T-helper 2 cell (primary cell): ENCODE results near the gene UBTF.

Source experiments
- DNase-seq, 5 experiments: peaks; one replicate each; pipeline versions ENCODE4 v3.0.0 to v3.0.0-alpha.2; 2012 to 2022
- total RNA-seq, 2 donors: gene quantifications; one replicate each; lab custom pipeline; 2026; lab: John Stamatoyannopoulos, UW

Gene UBTF
- 164 to 187 reads per million in 2 donors for total RNA-seq

GRCh38 chr17:44219616-44220212, at the start of gene UBTF:
UBTF (minus strand) TSS chr17:44219675; CDS start chr17:44218229, 1,446 bp downstream.
- DNase-seq = peak; percentile 46 to 89 (median 67)

- DNase-seq = no peak
Observed at GRCh38 chr17:44268709-44269534, 49.4 kb upstream of the UBTF start.

DNA sequence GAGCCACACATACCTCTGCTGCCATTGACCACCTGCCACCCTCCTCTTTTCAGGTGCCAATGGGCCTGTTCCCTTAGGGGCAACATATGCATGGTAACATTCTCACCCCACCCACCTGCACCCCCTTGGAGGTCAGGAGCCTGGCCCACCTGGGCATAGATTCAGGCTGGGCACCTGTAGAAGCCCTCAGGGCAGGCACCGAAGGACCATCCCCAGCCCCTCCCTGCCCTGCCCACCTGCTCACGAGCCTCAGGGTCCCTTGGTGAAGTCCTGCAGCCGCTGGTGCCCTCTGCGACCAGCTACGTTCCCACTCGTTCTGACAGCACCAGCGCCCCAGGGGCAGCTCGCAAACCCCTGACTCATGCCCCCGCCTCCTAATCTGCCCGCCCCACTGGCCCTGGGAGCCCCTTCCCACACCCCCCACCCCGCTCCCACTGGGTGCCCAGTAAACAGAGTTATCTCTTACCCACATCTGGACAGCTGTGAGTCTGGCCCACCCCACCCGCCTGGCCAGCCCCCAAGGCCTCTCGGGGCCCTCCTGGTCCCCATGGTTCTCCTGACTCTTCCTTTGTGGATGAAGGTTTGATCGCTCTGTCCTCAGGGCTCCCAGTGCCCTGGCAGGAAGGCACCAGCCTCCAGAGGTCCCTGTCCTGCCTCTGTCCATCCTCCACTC, 48.5 kb upstream of the UBTF start, which contains the start of gene SLC4A1:
Gene SLC4A1 (minus strand): TSS at position 318 of the 673 bp plus-strand sequence. CDS start 5,269 bp downstream, outside the sequence.
- DNase-seq = no peak

DNA sequence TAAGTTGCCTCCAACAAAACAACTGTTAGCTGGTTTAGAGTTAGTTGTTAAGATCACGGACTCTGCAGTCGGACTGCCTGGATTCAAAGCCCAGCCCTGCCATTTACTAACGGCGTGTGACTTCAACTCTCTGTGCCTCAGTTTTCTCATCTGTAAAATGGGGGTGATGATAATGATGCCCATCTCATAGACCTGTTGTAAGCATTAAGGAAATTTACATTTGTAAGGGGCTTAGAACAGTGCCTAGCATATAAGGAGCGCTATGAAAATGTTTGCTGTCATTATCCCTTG, 47.6 kb upstream of the UBTF start:
- no peak for DNase-seq

GRCh38 chr17:44266402-44267164, 47.1 kb upstream of the UBTF start:
- no peak for DNase-seq

DNA sequence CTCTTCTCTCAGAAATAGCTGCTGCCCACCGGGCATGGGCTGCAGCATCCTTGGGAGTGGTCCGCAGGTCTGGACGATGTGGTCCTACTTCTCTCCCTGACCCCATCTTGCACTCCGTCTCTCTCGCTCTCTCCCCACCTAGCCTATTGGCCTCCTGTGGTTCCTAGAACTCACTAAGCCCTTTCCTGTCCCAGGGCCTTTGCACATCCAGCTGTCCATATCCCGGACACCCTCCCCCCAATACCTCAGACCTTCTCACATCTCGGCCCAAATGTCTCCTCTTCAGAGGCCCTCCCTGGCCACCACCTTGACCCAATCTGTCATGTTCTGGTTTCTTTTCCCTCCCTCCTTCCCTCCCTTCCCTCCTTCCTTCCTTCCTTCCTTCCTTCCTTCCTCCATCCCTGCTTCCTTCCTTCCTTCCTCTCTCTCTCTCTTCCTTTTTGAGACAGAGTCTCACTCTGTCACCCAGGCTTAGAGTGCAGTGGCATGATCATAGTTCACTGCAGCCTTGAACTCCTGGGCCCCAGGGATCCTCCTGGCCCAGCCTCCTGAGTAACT, 43.9 kb upstream of the UBTF start:
- no peak for DNase-seq

DNA sequence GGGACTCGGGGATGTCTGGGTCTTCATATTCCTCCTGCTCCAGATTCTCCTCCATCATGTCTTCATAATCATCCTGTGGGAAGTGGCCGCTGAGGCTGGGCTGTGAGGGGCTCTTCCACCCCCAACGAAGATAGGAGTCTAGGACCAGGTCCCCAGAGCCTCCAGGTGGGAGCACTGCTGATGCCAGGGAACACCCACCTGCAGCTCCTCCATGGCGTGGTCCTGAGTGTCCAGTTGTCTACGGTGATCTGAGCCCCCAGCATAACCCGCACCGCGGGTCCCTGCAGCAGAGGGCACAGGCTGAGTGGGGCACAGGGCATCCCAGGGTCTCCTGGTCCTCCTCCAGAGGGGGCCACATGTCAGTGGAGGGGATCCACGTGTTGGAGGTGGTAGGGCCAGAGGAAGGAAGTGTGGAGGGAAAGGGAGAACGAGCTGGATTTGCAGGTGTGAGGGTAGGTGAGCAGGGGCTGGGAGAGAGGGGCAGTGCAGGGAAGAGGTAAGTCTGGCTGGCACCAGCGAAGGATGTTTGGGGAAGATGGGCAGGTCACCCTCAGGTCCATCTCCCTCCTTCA, 43.3 kb upstream of the UBTF start:
- DNase-seq = no peak

DNA sequence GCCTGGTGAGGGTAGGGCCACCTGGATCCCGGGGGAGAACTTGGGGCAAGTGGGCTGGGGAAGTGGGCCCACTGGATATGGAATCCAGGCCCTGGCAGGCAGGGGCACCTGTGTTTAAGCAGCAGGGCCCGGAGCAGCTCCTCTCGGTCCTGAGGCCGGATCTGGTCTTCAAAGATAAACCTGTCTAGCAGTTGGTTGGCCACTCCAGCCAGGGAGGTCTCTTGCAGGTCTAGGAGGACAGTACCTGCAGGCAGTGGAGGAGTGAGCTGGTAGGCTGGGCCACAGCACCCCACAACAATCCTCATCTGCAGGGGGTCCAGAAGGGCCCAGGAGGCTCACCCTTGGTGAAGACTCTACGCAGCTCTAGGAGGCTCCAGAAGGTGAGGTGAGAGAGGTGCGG, 40.8 kb upstream of the UBTF start:
- no peak for DNase-seq

GRCh38 chr17:44258811-44259351, 39.4 kb upstream of the UBTF start:
- DNase-seq = no peak

DNA sequence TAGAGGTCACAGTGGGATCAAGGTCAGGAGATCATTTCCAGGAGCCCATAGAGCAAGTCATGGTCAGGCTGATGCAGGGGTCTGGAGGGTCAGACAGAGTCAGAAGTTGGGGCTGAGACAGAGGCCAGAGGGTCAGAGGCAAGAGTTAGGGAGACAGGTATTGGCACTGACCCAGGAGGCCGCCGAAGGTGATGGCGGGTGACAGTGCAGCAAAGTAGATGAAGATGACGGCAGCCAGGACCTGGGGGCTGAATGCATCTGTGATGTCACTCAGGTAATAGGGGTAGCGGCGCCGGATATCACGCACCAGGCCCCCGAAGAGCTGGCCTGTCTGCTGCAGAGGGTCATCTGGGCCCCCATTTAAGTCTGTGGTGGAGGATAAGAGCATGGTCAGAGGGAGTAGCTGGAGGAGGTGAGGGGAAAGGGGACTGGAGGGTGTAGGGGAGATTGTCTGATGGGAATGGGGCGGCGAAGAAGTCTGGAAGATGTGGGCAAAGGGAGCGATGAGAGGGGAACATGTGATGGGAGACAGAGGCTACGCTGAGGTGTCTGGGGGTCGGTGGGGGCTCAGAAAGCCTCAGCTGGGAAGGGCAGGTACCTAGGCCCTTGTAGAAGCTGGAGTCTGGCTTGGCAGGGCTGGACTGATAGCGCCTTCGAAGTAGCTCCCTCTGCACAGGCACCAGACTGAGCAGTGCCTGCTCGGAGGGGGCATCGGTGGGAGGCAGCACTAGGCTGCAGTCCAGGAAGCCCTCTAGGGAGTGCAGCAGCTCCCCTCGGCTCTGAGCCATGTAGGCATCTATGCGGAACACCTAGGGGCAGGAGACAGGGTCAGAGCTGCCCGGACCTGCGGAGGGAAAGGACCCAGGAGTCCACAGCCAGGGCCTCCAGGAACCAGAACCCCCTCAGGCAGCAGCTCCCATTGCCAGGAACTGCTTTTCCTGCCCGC, 38.6 kb upstream of the UBTF start:
- DNase-seq = no peak

DNA sequence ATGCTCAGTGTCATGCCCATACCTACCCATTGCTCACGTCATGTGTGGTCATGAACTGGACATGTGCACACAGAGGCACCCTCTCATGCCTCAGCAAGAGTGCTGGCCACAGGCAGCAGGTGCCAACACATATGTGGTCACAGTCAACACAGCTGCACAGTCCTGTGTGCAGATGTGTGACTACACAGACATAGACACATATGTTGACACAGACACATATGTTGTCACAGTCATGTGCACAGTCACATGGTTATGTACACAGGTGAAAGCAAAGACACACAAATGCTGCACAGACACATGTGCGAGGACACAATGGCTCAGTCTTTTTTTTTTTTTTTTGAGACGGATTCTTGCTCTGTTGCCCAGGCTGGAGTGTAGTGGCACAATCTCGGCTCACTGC, 37.2 kb upstream of the UBTF start:
- DNase-seq = no peak

DNA sequence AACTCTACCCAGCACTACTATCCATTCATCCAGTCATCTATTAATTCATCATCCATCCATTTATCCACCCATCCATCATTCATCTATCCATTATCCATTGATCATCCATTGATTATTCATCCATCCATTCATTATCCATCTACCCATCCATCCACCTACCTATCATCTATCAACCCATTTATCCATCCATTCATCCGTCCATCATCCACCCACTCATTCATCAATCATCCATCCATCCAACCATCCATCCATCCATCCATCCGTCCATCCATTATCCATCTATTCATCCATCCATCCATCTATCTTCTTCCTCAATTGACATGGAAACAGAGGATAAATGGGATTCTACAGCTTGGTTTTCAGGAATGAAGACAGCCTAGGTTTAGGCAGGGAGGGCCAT, 36.4 kb upstream of the UBTF start:
- DNase-seq = no peak

DNA sequence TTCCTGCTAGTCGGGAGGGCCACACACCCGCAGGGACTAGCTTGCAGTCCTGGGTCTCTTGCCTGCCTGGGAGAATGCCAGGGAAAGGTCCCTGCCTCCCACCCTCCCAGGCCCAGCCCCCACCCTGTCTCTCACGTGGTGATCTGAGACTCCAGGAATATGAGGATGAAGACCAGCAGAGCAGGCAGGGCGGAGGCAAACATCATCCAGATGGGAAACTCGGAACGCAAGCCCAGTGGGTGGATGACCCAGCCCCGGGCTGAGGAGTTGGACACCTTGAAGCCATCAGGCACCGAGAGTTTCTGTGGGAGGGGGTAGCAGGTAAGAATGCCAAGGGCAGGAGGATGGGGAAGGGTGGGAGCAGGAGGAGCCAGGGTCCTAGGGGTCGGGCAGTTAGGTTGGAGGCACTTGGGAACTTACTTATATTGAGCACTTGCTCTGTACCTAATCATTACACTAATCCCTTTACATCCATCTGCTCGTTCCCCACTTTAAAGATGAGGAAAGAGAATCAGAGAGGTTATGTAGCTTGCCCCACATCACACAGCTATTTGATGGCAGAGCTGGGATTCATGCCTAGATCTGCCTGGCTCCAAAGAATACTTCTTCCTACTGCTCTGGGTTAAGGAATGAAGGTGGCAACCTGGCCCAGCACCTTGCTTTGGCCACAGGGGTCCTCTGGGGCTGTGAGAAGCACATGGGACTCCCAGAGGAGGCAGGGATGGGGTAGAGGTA, 35.1 kb upstream of the UBTF start:
- DNase-seq = no peak

- no peak for DNase-seq
Observed at GRCh38 chr17:44253006-44253405, 33.5 kb upstream of the UBTF start.

GRCh38 chr17:44251062-44251461, 31.6 kb upstream of the UBTF start:
- no peak for DNase-seq

- no peak for DNase-seq
Observed at GRCh38 chr17:44249501-44250246, 30.2 kb upstream of the UBTF start.

DNA sequence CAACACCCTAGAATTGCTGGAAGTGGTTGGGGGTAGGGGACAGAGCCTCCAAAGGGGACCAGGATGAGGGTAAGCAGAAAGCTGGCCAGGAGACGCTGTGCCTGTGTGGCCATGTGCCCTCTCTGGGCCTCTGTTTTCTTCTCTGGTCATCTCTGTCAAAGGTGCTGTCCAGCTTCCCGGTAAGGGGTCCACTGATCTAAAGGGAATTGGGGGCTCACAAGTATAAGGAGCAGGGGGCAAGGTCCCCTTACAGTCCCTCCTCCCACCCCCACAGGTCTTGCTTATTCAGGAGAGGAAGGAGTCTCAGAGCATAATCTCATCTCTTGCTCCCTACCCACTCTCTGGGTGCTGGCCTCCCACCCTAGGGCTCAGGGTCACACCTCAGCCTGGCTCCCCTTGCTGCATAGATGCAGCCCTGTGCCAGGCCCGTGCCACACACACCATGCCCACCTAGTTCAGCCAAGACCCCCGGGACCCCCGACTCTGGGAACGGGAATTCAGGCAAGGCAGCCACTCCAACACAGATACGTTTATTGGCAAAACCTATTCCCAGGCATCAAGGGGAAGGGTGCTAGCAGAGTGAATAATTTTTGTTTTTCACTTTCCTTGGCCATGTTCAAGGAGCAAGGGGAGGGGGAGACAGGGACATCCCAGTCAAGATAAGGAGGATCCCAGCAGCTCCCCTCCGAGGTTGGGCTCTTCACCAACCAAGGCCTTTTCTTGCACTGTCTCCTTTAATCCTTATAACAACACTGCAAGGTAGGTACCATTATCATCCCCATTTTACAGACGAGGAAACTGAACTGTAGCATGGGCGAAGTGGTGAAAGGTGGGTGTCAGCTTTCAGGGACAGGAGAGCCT, 28.6 kb upstream of the UBTF start:
- DNase-seq = no peak

DNA sequence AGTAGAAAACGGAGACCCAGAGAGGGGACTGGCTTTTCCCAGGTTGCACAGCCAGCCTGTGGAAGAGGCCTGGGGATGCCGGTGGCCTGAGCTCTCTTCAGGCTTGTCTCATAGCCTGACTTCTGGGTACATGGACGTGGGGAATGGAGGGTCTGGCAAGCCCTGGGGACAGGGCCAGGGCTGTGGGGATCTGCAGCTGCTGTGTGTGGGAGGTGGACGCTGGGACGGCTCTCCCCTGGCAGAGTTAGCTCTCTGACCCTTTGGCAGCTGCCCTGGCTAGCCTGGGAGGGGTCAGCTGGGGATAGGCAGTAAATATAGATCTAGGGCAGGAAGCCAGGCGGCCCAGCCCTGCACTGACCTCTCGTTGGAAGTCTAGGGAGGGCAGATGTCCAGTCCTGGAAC, 28.0 kb upstream of the UBTF start:
- no peak for DNase-seq
